HG02759 (cell line): ENCODE measurements around the gene INTS1.

Experiments used
- ATAC-seq: cut with Tn5 transposase; IDR thresholded peaks from one replicate; pipeline ENCODE4 v1.9.1; 2021; ENCODE audit warnings: mild to moderate bottlenecking, moderate library complexity; ENCODE audit not compliant: unreplicated experiment

Gene INTS1

GRCh38 chr7:1503816-1504775, at the start of gene INTS1:
Gene INTS1, minus strand, starts transcription at chr7:1504389. Its CDS starts 429 bp downstream, at chr7:1503960.
- peak; percentile 88 for ATAC-seq

GRCh38 chr7:1553512-1554210, 49.5 kb upstream of the INTS1 start:
- ATAC-seq, result no peak

GRCh38 chr7:1552200-1552599, 48.0 kb upstream of the INTS1 start:
- no peak for ATAC-seq

- ATAC-seq, result no peak
Measured at GRCh38 chr7:1550846-1551155, 46.6 kb upstream of the INTS1 start.

- ATAC-seq, result no peak
Measured at GRCh38 chr7:1550005-1550845, 46.0 kb upstream of the INTS1 start.

GRCh38 chr7:1549357-1550004, 45.3 kb upstream of the INTS1 start:
- no peak for ATAC-seq

GRCh38 chr7:1548944-1549343, 44.8 kb upstream of the INTS1 start:
- ATAC-seq, result no peak

GRCh38 chr7:1548438-1548831, 44.2 kb upstream of the INTS1 start:
- no peak for ATAC-seq

- ATAC-seq, result no peak
Measured at GRCh38 chr7:1547777-1548437, 43.7 kb upstream of the INTS1 start.

GRCh38 chr7:1546909-1547776, 43.0 kb upstream of the INTS1 start:
- ATAC-seq, result no peak

GRCh38 chr7:1546274-1546908, 42.2 kb upstream of the INTS1 start:
- no peak for ATAC-seq

- no peak for ATAC-seq
Measured at GRCh38 chr7:1545417-1546246, 41.4 kb upstream of the INTS1 start.

- no peak for ATAC-seq
Measured at GRCh38 chr7:1544896-1545416, 40.8 kb upstream of the INTS1 start.

- no peak for ATAC-seq
Measured at GRCh38 chr7:1544178-1544895, 40.1 kb upstream of the INTS1 start.

- no peak for ATAC-seq
Measured at GRCh38 chr7:1543826-1544177, 39.6 kb upstream of the INTS1 start.

- ATAC-seq, result no peak
Measured at GRCh38 chr7:1542841-1543747, 38.9 kb upstream of the INTS1 start.
